ENCODE data around the gene CPT1A. TPM values are rescaled to one million over a fixed set of nuclear protein-coding genes. Genes with fewer than 3 reads are reported as not detected.

Gene CPT1A
- total RNA-seq, 2 donors from 2014 or later, result 53.1 to 56.3 TPM

- H3K36me3 ChIP-seq, result peaks cover 74% of the 10 kb centered on the region
- DNase-seq (ENCODE audit: low spot score), result peak; percentile 62
- no peaks in the 10 kb centered on the region for H3K9me3 ChIP-seq
- peak overlapping the region; percentile 54 to 66 for H3K27ac ChIP-seq
- no peak for TF ChIP-seq CTCF (IDR thresholded peaks at IDR 0.05)
- H3K27me3 ChIP-seq, result no peaks in the 10 kb centered on the region
- H3K4me1 ChIP-seq, result peaks cover 0 to 30% of the 10 kb centered on the region in 2 donors
- no peak overlapping the region for H3K4me3 ChIP-seq
These were observed 31.6 kb downstream of the CPT1A start for GRCh38 chr11:68810164-68810563.

- Histone ChIP-seq H3K4me3 (no peak overlapping the region), H3K36me3 (peaks cover 74% of the 10 kb centered on the region), H3K4me1 (peaks cover 0 to 30% of the 10 kb centered on the region in 2 donors), H3K9me3 (no peaks in the 10 kb centered on the region), H3K27ac (peak overlapping the region; percentile 54 to 66), H3K27me3 (no peaks in the 10 kb centered on the region)
- DNase-seq (ENCODE audit: low spot score), result no peak
- no peak for TF ChIP-seq CTCF (IDR thresholded peaks at IDR 0.05)
These were observed 32.2 kb downstream of the CPT1A start for GRCh38 chr11:68809506-68809905.

GRCh38 chr11:68808787-68809186, 32.9 kb downstream of the CPT1A start:
- peaks cover 74% of the 10 kb centered on the region for H3K36me3 ChIP-seq
- H3K27ac ChIP-seq, result no peak overlapping the region
- TF ChIP-seq CTCF (IDR thresholded peaks at IDR 0.05), result no peak
- H3K4me1 ChIP-seq, result peaks cover 0 to 30% of the 10 kb centered on the region in 2 donors
- no peaks in the 10 kb centered on the region for H3K9me3 ChIP-seq
- no peak for DNase-seq (ENCODE audit: low spot score)
- H3K27me3 ChIP-seq, result no peaks in the 10 kb centered on the region
- H3K4me3 ChIP-seq, result no peak overlapping the region

- H3K4me3 ChIP-seq, result no peak overlapping the region
- H3K9me3 ChIP-seq, result no peaks in the 10 kb centered on the region
- peaks cover 81% of the 10 kb centered on the region for H3K36me3 ChIP-seq
- no peak for DNase-seq (ENCODE audit: low spot score)
- H3K4me1 ChIP-seq, result peaks cover 0 to 23% of the 10 kb centered on the region in 2 donors
- no peak overlapping the region for H3K27ac ChIP-seq
- no peak for TF ChIP-seq CTCF (IDR thresholded peaks at IDR 0.05)
- H3K27me3 ChIP-seq, result no peaks in the 10 kb centered on the region
These were observed 34.5 kb downstream of the CPT1A start for GRCh38 chr11:68806931-68807844.

- no peak for DNase-seq (ENCODE audit: low spot score)
- peaks cover 0 to 11% of the 10 kb centered on the region in 2 donors for H3K4me1 ChIP-seq
- no peak overlapping the region for H3K27ac ChIP-seq
- no peak for TF ChIP-seq CTCF (IDR thresholded peaks at IDR 0.05)
- no peaks in the 10 kb centered on the region for H3K27me3 ChIP-seq
- H3K4me3 ChIP-seq, result no peak overlapping the region
- peaks cover 82% of the 10 kb centered on the region for H3K36me3 ChIP-seq
- H3K9me3 ChIP-seq, result no peaks in the 10 kb centered on the region
These were observed 36.9 kb downstream of the CPT1A start for GRCh38 chr11:68804786-68805185.

Measured in right atrium auricular region (tissue), 2 donors.